IMR-90 (cell line): ENCODE measurements around the gene TUBB6. TPM values are rescaled to one million over a fixed set of nuclear protein-coding genes. Genes with fewer than 3 reads are reported as not detected.

Source experiments
- ATAC-seq: fragments of 200-7000 bp; cut with Tn5 transposase; 2 replicates; pipeline ENCODE4 v1.9.1; 2020; ENCODE audit warnings: low read depth, mild to moderate bottlenecking, moderate library complexity
- BruUV-seq: library from RNA; stranded (reverse); fragments of 400-500 nt; replicated peaks from 2 replicates; lab custom pipeline; 2021; lab: Mats Ljungman, UMichigan
- CTCF ChIA-PET: fragments of 300-600 bp; formaldehyde crosslinking; extraction: SDS; loops from one replicate; lab custom pipeline; 2021; ENCODE audit warnings: antibody characterized with exemption; lab: Yijun Ruan, JAX
- POLR2A ChIA-PET: fragments of 300-600 bp; sonication (Branson Sonifier 250); formaldehyde crosslinking; loops from one replicate; lab custom pipeline; 2022; ENCODE audit warnings: antibody characterized with exemption; ENCODE audit not compliant: unreplicated experiment; lab: Charles Lee
- DNase-seq: peaks from one replicate; pipeline ENCODE4 v3.0.0; 2013
- H2AFZ ChIP-seq: replicated peaks from 2 replicates; pipeline ENCODE3; 2013; ENCODE audit warnings: low read length, mild to moderate bottlenecking; ENCODE audit not compliant: poor library complexity
- H2AK5ac ChIP-seq: 2 replicates; pipeline ENCODE4 v1.6.1; 2013; ENCODE audit warnings: low read depth, low read length, inconsistent platforms
- H2AK9ac ChIP-seq: replicated peaks from 2 replicates; pipeline ENCODE3; 2013; ENCODE audit warnings: mild to moderate bottlenecking, low read depth, low read length, moderate library complexity; ENCODE audit not compliant: poor library complexity
- H2BK120ac ChIP-seq: 2 replicates; pipeline ENCODE4 v1.6.1; 2013; ENCODE audit warnings: low read depth, low read length, inconsistent platforms
- H2BK15ac ChIP-seq: 3 replicates; pipeline ENCODE4 v1.6.1; 2013; ENCODE audit warnings: low read depth, low read length, inconsistent platforms
- H2BK20ac ChIP-seq: 2 replicates; pipeline ENCODE4 v1.6.1; 2013; ENCODE audit warnings: low read depth, mild to moderate bottlenecking, inconsistent platforms, low read length, moderate library complexity
- H2BK5ac ChIP-seq: 2 replicates; pipeline ENCODE4 v1.6.1; 2013; ENCODE audit warnings: mild to moderate bottlenecking, low read depth, low read length, inconsistent platforms; ENCODE audit not compliant: poor library complexity, severe bottlenecking
- H3K14ac ChIP-seq: replicated peaks from 2 replicates; pipeline ENCODE4 v1.6.1; 2013; ENCODE audit warnings: low read depth, low read length, inconsistent platforms
- H3K18ac ChIP-seq: 2 replicates; pipeline ENCODE4 v1.6.1; 2013; ENCODE audit warnings: low read depth, low read length, control low read depth
- H3K23ac ChIP-seq: 2 replicates; pipeline ENCODE4 v1.6.1; 2013; ENCODE audit warnings: low read depth, low read length, inconsistent platforms
- H3K27ac ChIP-seq: 2 replicates; pipeline ENCODE4 v1.5.1; 2013; ENCODE audit warnings: mild to moderate bottlenecking, control low read depth, low read length; ENCODE audit not compliant: insufficient read depth
- H3K27me3 ChIP-seq: 2 replicates; pipeline ENCODE4 v1.6.1; 2013; ENCODE audit warnings: low read length; ENCODE audit not compliant: control insufficient read depth, insufficient read depth
- H3K36me3 ChIP-seq: 2 replicates; pipeline ENCODE4 v1.6.1; 2013; ENCODE audit warnings: low read length, mixed read lengths; ENCODE audit not compliant: control insufficient read depth, insufficient read depth
- H3K4ac ChIP-seq: 2 replicates; pipeline ENCODE4 v1.6.1; 2013; ENCODE audit warnings: low read depth, low read length, inconsistent platforms
- H3K4me1 ChIP-seq: 2 replicates; pipeline ENCODE4 v1.6.1; 2013; ENCODE audit warnings: low read length, mixed read lengths; ENCODE audit not compliant: control insufficient read depth, insufficient read depth
- H3K4me2 ChIP-seq: 2 replicates; pipeline ENCODE4 v1.6.1; 2013; ENCODE audit warnings: low read depth, mild to moderate bottlenecking, control low read depth, low read length, moderate library complexity
- H3K4me3 ChIP-seq: 2 replicates; pipeline ENCODE4 v1.5.1; 2013; ENCODE audit warnings: low read depth, mild to moderate bottlenecking, control low read depth, low read length, moderate library complexity; ENCODE audit not compliant: insufficient read depth
- H3K56ac ChIP-seq: 2 replicates; pipeline ENCODE4 v1.6.1; 2013; ENCODE audit warnings: low read length, inconsistent platforms; ENCODE audit not compliant: insufficient read depth; ENCODE audit errors: extremely low read depth
- H3K79me1 ChIP-seq, 2 experiments: 2 replicates each; pipeline ENCODE4 v1.6.1; 2013; ENCODE audit warnings: low read length in 2 of 2, inconsistent platforms in 1 of 2, low read depth in 1 of 2
- H3K9ac ChIP-seq: 2 replicates; pipeline ENCODE4 v1.6.1; 2013; ENCODE audit warnings: low read depth, low read length, control low read depth
- H3K9me1 ChIP-seq: 2 replicates; pipeline ENCODE4 v1.6.1; 2013; ENCODE audit warnings: low read length, inconsistent platforms; ENCODE audit not compliant: insufficient read depth
- H3K9me3 ChIP-seq: 2 replicates; pipeline ENCODE4 v1.6.1; 2013; ENCODE audit warnings: low read length; ENCODE audit not compliant: control insufficient read depth, insufficient read depth
- H4K20me1 ChIP-seq: 2 replicates; pipeline ENCODE4 v1.6.1; 2013; ENCODE audit warnings: low read length, inconsistent platforms; ENCODE audit not compliant: insufficient read depth
- H4K5ac ChIP-seq: 2 replicates; pipeline ENCODE4 v1.6.1; 2013; ENCODE audit warnings: mild to moderate bottlenecking, low read depth, low read length, control low read depth
- H4K8ac ChIP-seq, 2 experiments: 2 replicates each; pipeline ENCODE4 v1.6.1; 2013; ENCODE audit warnings: low read depth in 2 of 2, low read length in 2 of 2, control low read depth in 1 of 2, inconsistent platforms in 1 of 2
- H4K91ac ChIP-seq: 2 replicates; pipeline ENCODE4 v1.6.1; 2013; ENCODE audit warnings: low read depth, low read length, inconsistent platforms; ENCODE audit not compliant: insufficient read depth
- BHLHE40 ChIP-seq: fragments of 150-350 bp; IDR thresholded peaks from 2 replicates; pipeline ENCODE4 v1.6.1; 2016; ENCODE audit warnings: mild to moderate bottlenecking, low read depth, low read length
- CEBPB ChIP-seq: IDR thresholded peaks from 2 replicates; pipeline ENCODE4 v1.6.1; 2012; ENCODE audit warnings: low read depth, low read length, improper control_type of control experiment
- RAD21 ChIP-seq: IDR thresholded peaks from 2 replicates; pipeline ENCODE4 v1.6.1; 2012; ENCODE audit warnings: low read length, improper control_type of control experiment
- WGBS, 2 experiments: methylation state at CpG; one replicate each; pipeline versions ENCODE4 v1.1.5 to v1.1.7; 2013; ENCODE audit warnings: missing lambda C conversion rate in 2 of 2; ENCODE audit not compliant: insufficient read length in 1 of 2; ENCODE audit errors: extremely low coverage in 2 of 2; 5-methylcytosine and 5-hydroxymethylcytosine counted together
- dilution Hi-C: fragments of 300-500 bp; cut with HindIII; formaldehyde crosslinking; loops from one replicate; pipeline ENCODE4 v1.14.3; 2018; ENCODE audit warnings: low sequenced_read_pairs; ENCODE audit not compliant: unreplicated experiment
- in situ Hi-C: fragments of 300-500 bp; cut with MboI; formaldehyde crosslinking; loops from 3 replicates; pipeline ENCODE4 v1.14.3; 2019; ENCODE audit warnings: low sequenced_read_pairs, inconsistent platforms, mixed read lengths
- intact Hi-C: fragments of 100-400 bp; cut with micrococcal nuclease; formaldehyde crosslinking; loops from 2 replicates; pipeline ENCODE4 v1.10.0; 2022
- polyA plus RNA-seq, 3 experiments: library from polyadenylated mRNA; depleted of rRNA; stranded (reverse); fragments of >200 nt; gene quantifications; 2 replicates each; pipeline ENCODE4 v1.2.3, GENCODE V29; 2012; ENCODE audit warnings: low replicate concordance in 1 of 3
- total RNA-seq: library from RNA; depleted of rRNA; stranded (reverse); fragments of >200 nt; gene quantifications from 2 replicates; pipeline ENCODE4 v1.2.3, GENCODE V29; 2012
- TF ChIP-seq, protein P1 (sequence below): fragments of 150-350 bp; IDR thresholded peaks from 2 replicates; pipeline ENCODE4 v1.6.1; 2016; ENCODE audit warnings: low read depth, mild to moderate bottlenecking, low read length, moderate library complexity, borderline replicate concordance

Gene TUBB6
- total and polyA plus RNA-seq, 2 of the 4 experiments (the other 2 are of a cell fraction), result 927 to 1,040 TPM

DNA sequence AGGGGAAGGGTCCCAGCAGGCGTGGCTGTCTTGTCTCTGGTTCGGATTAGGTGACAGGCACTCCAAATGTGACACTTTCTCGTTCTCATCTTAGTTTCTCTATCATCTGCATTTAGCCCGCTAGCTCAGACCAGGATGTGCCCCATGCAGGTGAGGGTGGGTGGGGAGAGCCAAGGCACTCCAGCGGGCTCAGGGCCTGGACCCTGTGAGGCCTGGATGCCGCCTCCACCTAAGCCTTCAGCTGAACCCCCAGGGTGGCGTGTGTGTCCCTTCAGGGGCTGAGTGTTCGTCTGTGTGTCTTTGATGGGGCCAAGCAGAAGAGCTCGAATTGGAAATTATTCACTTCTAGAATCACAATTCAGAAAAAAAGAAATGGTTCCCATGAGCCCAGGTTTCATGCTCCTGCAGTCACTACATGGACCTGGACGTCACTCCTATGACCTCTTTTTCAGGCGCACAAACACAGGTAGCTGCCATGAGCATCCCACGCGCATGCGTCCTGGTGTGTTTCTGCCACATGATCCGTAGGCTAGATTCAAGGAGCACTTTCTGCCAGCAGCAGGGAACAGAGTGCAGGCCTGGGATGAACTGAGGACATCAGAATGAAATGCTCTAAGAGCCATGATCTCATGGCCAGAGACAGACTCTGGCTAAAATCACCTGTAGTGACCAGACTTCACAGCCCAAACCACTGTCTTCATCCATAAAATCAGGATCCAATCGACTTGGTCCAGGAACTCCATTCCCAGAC is 28.1 kb upstream of the TUBB6 start:
- H3K56ac ChIP-seq, result peak overlapping the region; percentile 96
- H3K9ac ChIP-seq, result peak overlapping the region; percentile 80
- BruUV-seq, result no TSS peak
- peak overlapping the region; percentile 98 for H2BK15ac ChIP-seq
- DNase-seq (no peak), ATAC-seq (no peak)
- H3K36me3 ChIP-seq, result no peaks in the 10 kb centered on the region
- in situ Hi-C loops, result loop anchor here (10.0 kb wide), 1 partner anchor 425 kb away; the partner anchor contains the start of gene CHMP1B
- intact Hi-C loops, result loop anchor here (1.0 to 10.0 kb wide), 2 partner anchors 28 to 335 kb away; partner anchors contain the start of gene TUBB6
- dilution Hi-C loops, result no loop called here
- 94% methylated on average over 7 of the region's 16 CpGs; no CpG with 5 or more reads in 1 of the 2 experiments for WGBS, 2 experiments
- peak overlapping the region; percentile 97 for H3K27ac ChIP-seq
- H2BK20ac ChIP-seq, result peak overlapping the region; percentile 65
- peaks cover 14 to 47% of the 10 kb centered on the region in 2 experiments for H3K79me1 ChIP-seq
- H3K4ac ChIP-seq, result peak overlapping the region; percentile 93
- H3K4me1 ChIP-seq, result peaks cover 34% of the 10 kb centered on the region
- no peaks in the 10 kb centered on the region; the same call in 1 of the 2 replicates for H4K20me1 ChIP-seq
- H2BK5ac ChIP-seq, result peak overlapping the region; percentile 97
- no peaks in the 10 kb centered on the region for H3K27me3 ChIP-seq
- peak overlapping the region; percentile 51 for H3K23ac ChIP-seq
- peak overlapping the region; percentile 98 for H2AK9ac ChIP-seq
- ChIA-PET POLR2A (interaction anchor here (1.3 to 2.8 kb wide), 3 partner anchors 8 to 97 kb away, joined by 4 to 19 read pairs (median 8); partner anchors contain the start of gene AFG3L2), CTCF (no interaction called here)
- H3K18ac ChIP-seq, result peak overlapping the region; percentile 93
- H3K4me2 ChIP-seq, result peak overlapping the region; percentile 37
- H2AK5ac ChIP-seq, result peak overlapping the region; percentile 99
- H4K5ac ChIP-seq, result peak overlapping the region; percentile 99
- H3K14ac ChIP-seq, result peak overlapping the region; percentile 80
- no peaks in the 10 kb centered on the region for H3K9me3 ChIP-seq
- TF ChIP-seq CEBPB (no peak), RAD21 (no peak), BHLHE40 (no peak)
- TF ChIP-seq, protein P1, sequence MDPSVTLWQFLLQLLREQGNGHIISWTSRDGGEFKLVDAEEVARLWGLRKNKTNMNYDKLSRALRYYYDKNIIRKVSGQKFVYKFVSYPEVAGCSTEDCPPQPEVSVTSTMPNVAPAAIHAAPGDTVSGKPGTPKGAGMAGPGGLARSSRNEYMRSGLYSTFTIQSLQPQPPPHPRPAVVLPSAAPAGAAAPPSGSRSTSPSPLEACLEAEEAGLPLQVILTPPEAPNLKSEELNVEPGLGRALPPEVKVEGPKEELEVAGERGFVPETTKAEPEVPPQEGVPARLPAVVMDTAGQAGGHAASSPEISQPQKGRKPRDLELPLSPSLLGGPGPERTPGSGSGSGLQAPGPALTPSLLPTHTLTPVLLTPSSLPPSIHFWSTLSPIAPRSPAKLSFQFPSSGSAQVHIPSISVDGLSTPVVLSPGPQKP, result no peak
- peak overlapping the region; percentile 100 for H4K91ac ChIP-seq
- H3K4me3 ChIP-seq, result peak overlapping the region; percentile 5; the same call in 1 of the 2 replicates
- H3K9me1 ChIP-seq, result peaks cover 24% of the 10 kb centered on the region; the same call in 1 of the 2 replicates
- peak overlapping the region; percentile 6 for H2AFZ ChIP-seq
- H4K8ac ChIP-seq, result peak overlapping the region; percentile 97 to 99
- H2BK120ac ChIP-seq, result peak overlapping the region; percentile 92
